GM12878 (cell line): ENCODE measurements around the gene TAF1L. TPM values are rescaled to one million over a fixed set of nuclear protein-coding genes. Genes with fewer than 3 reads are reported as not detected.

Source experiments
- ATAC-seq: fragments of 200-7000 bp; cut with Tn5 transposase; 3 replicates; pipeline ENCODE4 v1.9.1; 2020; ENCODE audit warnings: mild to moderate bottlenecking, moderate library complexity
- BruUV-seq: library from RNA; stranded (reverse); fragments of 400-500 nt; replicated peaks from 2 replicates; lab custom pipeline; 2021; lab: Mats Ljungman, UMichigan
- CTCF ChIA-PET: fragments of 300-600 bp; sonication (Branson Sonifier 250); formaldehyde crosslinking; extraction: SDS; loops from one replicate; lab custom pipeline; 2021; ENCODE audit warnings: inconsistent platforms; lab: Yijun Ruan, JAX
- POLR2A ChIA-PET: fragments of 350-600 bp; formaldehyde crosslinking; extraction: SDS; loops from one replicate; lab custom pipeline; 2021; ENCODE audit warnings: inconsistent platforms; lab: Charles Lee
- RAD21 ChIA-PET: fragments of 300-600 bp; sonication (Branson Sonifier 250); formaldehyde crosslinking; loops from one replicate; lab custom pipeline; 2023; ENCODE audit warnings: antibody characterized with exemption; ENCODE audit not compliant: unreplicated experiment; lab: Charles Lee
- SMC1A ChIA-PET: fragments of 300-600 bp; sonication (Branson Sonifier 250); formaldehyde crosslinking; loops from one replicate; lab custom pipeline; 2023; ENCODE audit not compliant: unreplicated experiment, uncharacterized antibody; lab: Charles Lee
- DNase-seq: peaks from one replicate; pipeline ENCODE4 v3.0.0-alpha.2; 2011; ENCODE audit warnings: low read depth, low spot score
- FAIRE-seq: peaks from 3 replicates; lab custom pipeline; 2011; peaks lifted over from hg19 to GRCh38; lab: Jason Lieb, UNC
- H2AFZ ChIP-seq: 2 replicates; pipeline ENCODE4 v1.6.0; 2011; ENCODE audit warnings: low read depth, low read length, control low read depth; ENCODE audit not compliant: control insufficient read depth
- H3K27ac ChIP-seq: 2 replicates; pipeline ENCODE4 v1.5.1; 2011; ENCODE audit warnings: control low read depth; ENCODE audit not compliant: control insufficient read depth, insufficient read depth
- H3K27me3 ChIP-seq, 2 experiments: replicated peaks in 1 of 2; 2 replicates each; pipeline versions ENCODE4 v1.6.0 to v1.6.1; 2011; ENCODE audit warnings: low read length in 1 of 2; ENCODE audit not compliant: control insufficient read depth in 2 of 2, insufficient read depth in 2 of 2
- H3K36me3 ChIP-seq, 2 experiments: 2 replicates each; pipeline ENCODE4 v1.5.1; 2011; ENCODE audit warnings: low read length in 1 of 2; ENCODE audit not compliant: control insufficient read depth in 2 of 2, insufficient read depth in 2 of 2
- H3K4me1 ChIP-seq: 2 replicates; pipeline ENCODE4 v1.6.1; 2011; ENCODE audit warnings: mild to moderate bottlenecking, low read length, moderate library complexity, mixed read lengths; ENCODE audit not compliant: control insufficient read depth, insufficient read depth
- H3K4me2 ChIP-seq: 2 replicates; pipeline ENCODE4 v1.6.0; 2011; ENCODE audit warnings: control low read depth; ENCODE audit not compliant: control insufficient read depth, insufficient read depth
- H3K4me3 ChIP-seq: fragments of 200-600 bp; sonication (generic); 2 replicates; pipeline ENCODE4 v1.5.1; 2016
- H3K79me2 ChIP-seq: 2 replicates; pipeline ENCODE4 v1.6.0; 2011; ENCODE audit warnings: low read length; ENCODE audit not compliant: control insufficient read depth, insufficient read depth
- H3K9ac ChIP-seq: 2 replicates; pipeline ENCODE4 v1.8.0; 2011; ENCODE audit warnings: low read length, control low read depth, mixed read lengths; ENCODE audit not compliant: control insufficient read depth, insufficient read depth
- H3K9me3 ChIP-seq: replicated peaks from 3 replicates; pipeline ENCODE4 v1.5.1; 2011; ENCODE audit warnings: mild to moderate bottlenecking, low read length; ENCODE audit not compliant: control insufficient read depth, insufficient read depth
- H4K20me1 ChIP-seq: 2 replicates; pipeline ENCODE4 v1.6.0; 2011; ENCODE audit not compliant: control insufficient read depth, insufficient read depth
- ASH2L ChIP-seq: fragments of 300-600, 200-600 bp; sonication (generic); IDR thresholded peaks from 2 replicates; pipeline ENCODE4 v1.6.1; 2017; ENCODE audit warnings: low read depth, mild to moderate bottlenecking, borderline replicate concordance
- BHLHE40 ChIP-seq, 2 experiments: fragments of 450-650 bp in 1 of 2; IDR thresholded peaks; 2 replicates each; pipeline ENCODE4 v1.6.1; 2011 to 2017; ENCODE audit warnings: low read depth in 2 of 2, borderline replicate concordance in 1 of 2, improper control_type of control experiment in 1 of 2, low read length in 1 of 2, mild to moderate bottlenecking in 1 of 2
- ETV6 ChIP-seq, 2 experiments: fragments of 450-650 bp in 1 of 2; IDR thresholded peaks in 1 of 2; conservative IDR thresholded peaks in 1 of 2; 2 replicates each; pipeline ENCODE4 v1.6.1; 2014; ENCODE audit warnings: antibody characterized with exemption in 1 of 2, borderline replicate concordance in 1 of 2, low read depth in 1 of 2, mild to moderate bottlenecking in 1 of 2, moderate library complexity in 1 of 2
- IRF4 ChIP-seq: IDR thresholded peaks from 2 replicates; pipeline ENCODE4 v1.6.1; 2011; ENCODE audit warnings: low read depth, low read length
- MYB ChIP-seq: fragments of 150-350 bp; IDR thresholded peaks from 2 replicates; pipeline ENCODE4 v1.6.1; 2014; ENCODE audit warnings: mild to moderate bottlenecking, low read depth, low read length, borderline replicate concordance
- NFXL1 ChIP-seq: fragments of 450-650 bp; IDR thresholded peaks from 2 replicates; pipeline ENCODE4 v1.6.1; 2017; ENCODE audit warnings: antibody characterized with exemption, mild to moderate bottlenecking, borderline replicate concordance
- PAX8 ChIP-seq: fragments of 450-650 bp; IDR thresholded peaks from 2 replicates; pipeline ENCODE4 v1.6.1; 2017; ENCODE audit warnings: mild to moderate bottlenecking, moderate library complexity
- SREBF2 ChIP-seq: IDR thresholded peaks from 2 replicates; pipeline ENCODE4 v1.6.1; 2012; ENCODE audit warnings: mild to moderate bottlenecking, low read length
- ZNF274 ChIP-seq: IDR thresholded peaks from one replicate; pipeline ENCODE4 v1.8.0; 2011; ENCODE audit not compliant: insufficient read length, insufficient read depth
- ZZZ3 ChIP-seq: IDR thresholded peaks from 2 replicates; pipeline ENCODE4 v1.6.1; 2011; ENCODE audit warnings: low read depth; ENCODE audit not compliant: control insufficient read depth, insufficient read length
- WGBS: methylation state at CpG from one replicate; pipeline ENCODE4 v1.1.6; 2016; ENCODE audit warnings: low lambda C conversion rate; ENCODE audit not compliant: insufficient replicate concordance, insufficient coverage; ENCODE audit errors: missing lambda C conversion rate; 5-methylcytosine and 5-hydroxymethylcytosine counted together
- in situ Hi-C: fragments of 300-500 bp; cut with MboI; formaldehyde crosslinking; loops from 9 replicates; pipeline ENCODE4 v1.14.3; 2018; ENCODE audit warnings: mixed read lengths
- intact Hi-C: fragments of 100-400 bp; cut with micrococcal nuclease; formaldehyde crosslinking; loops from one replicate; pipeline ENCODE4 v1.14.2; 2022; ENCODE audit not compliant: unreplicated experiment
- polyA plus RNA-seq, 11 experiments: library from polyadenylated mRNA; depleted of rRNA in 4 of 11; unstranded in 6 of 11; stranded (reverse) in 5 of 11; fragments of >200 nt; fragmentation: Nextera tagmentation in 4 of 11; fragmentation: Illumina TruSeq in 1 of 11; extraction: Ambion mirVana in 4 of 11; extraction: Trizol in 1 of 11; gene quantifications; 1 replicate in 1 of 11; 2 replicates in 10 of 11; pipeline versions ENCODE4 v1.2.1 to v1.2.3, GENCODE V29; 2011 to 2016; ENCODE audit warnings: inconsistent platforms in 2 of 11, missing spikeins in 2 of 11, low read depth in 1 of 11
- total RNA-seq, 4 experiments: library from RNA; depleted of rRNA in 3 of 4; stranded (reverse); fragments of >200 nt in 3 of 4; fragmentation: Illumina TruSeq in 1 of 4; extraction: Trizol in 1 of 4; gene quantifications; 2 replicates each; pipeline versions ENCODE4 v1.2.1 to v1.2.3, GENCODE V29; 2013 to 2021

The TAF1L gene
- total and polyA plus RNA-seq, 10 of the 15 experiments (the other 5 are each of a cell fraction or from before 2014, with no cell fraction given): under 0.01 to 0.03 (median 0.01) TPM; not detected in 6

GRCh38 chr9:32618261-32618660 lies 17.2 kb downstream of the TAF1L start:
- H3K4me1 ChIP-seq: no peaks in the 10 kb centered on the region
- ChIA-PET POLR2A (interaction anchor here (0.5 to 0.6 kb wide), 2 partner anchors 77 to 353 kb away, joined by 3 to 4 read pairs; no protein-coding TSS in a partner anchor), SMC1A (no interaction called here), CTCF (interaction anchor here (1.3 to 1.8 kb wide), 2 partner anchors 37 to 39 kb away, joined by 5 read pairs; no protein-coding TSS in a partner anchor), RAD21 (no interaction called here)
- FAIRE-seq (no peak), ATAC-seq (no peak), DNase-seq (no peak)
- no peak overlapping the region for H3K9ac ChIP-seq
- intact Hi-C loops: no loop called here
- no peaks in the 10 kb centered on the region for H3K36me3 ChIP-seq
- no peak overlapping the region for H2AFZ ChIP-seq
- WGBS: 27% methylated on average over 5 of the region's 5 CpGs
- no peak overlapping the region for H3K4me2 ChIP-seq
- no peaks in the 10 kb centered on the region; a peak in 1 of 4 replicates for H3K27me3 ChIP-seq
- no peak overlapping the region for H3K4me3 ChIP-seq
- no peak for TF ChIP-seq ZZZ3
- TF ChIP-seq NFXL1: no peak
- TF ChIP-seq BHLHE40 (IDR thresholded peaks at IDR 0.05; ENCODE audit: borderline replicate concordance in 1 of 2, low read depth in 2 of 2, low read length in 1 of 2): no peak
- no peak for TF ChIP-seq ZNF274
- H3K79me2 ChIP-seq: no peaks in the 10 kb centered on the region
- no peak overlapping the region for H3K27ac ChIP-seq
- H4K20me1 ChIP-seq: no peaks in the 10 kb centered on the region
- H3K9me3 ChIP-seq: no peaks in the 10 kb centered on the region
- in situ Hi-C loops: no loop called here
- no TSS peak for BruUV-seq

GRCh38 chr9:32606811-32607210 lies 28.7 kb downstream of the TAF1L start:
- DNase-seq: no peak
- H3K9ac ChIP-seq: no peak overlapping the region
- no peaks in the 10 kb centered on the region for H4K20me1 ChIP-seq
- no peak for ATAC-seq
- no peak overlapping the region for H3K4me3 ChIP-seq
- in situ Hi-C loops: no loop called here
- no peak for FAIRE-seq
- RAD21 ChIA-PET: no interaction called here
- SMC1A ChIA-PET: no interaction called here
- peaks cover 3% of the 10 kb centered on the region for H3K4me1 ChIP-seq
- H3K4me2 ChIP-seq: no peak overlapping the region
- WGBS: 0% methylated on average over 2 of the region's 2 CpGs
- BruUV-seq: no TSS peak
- no peak overlapping the region for H2AFZ ChIP-seq
- no peaks in the 10 kb centered on the region for H3K79me2 ChIP-seq
- H3K36me3 ChIP-seq: no peaks in the 10 kb centered on the region
- no peak for TF ChIP-seq IRF4
- TF ChIP-seq MYB: no peak
- TF ChIP-seq ASH2L: no peak
- no peak for TF ChIP-seq ETV6 (conservative IDR thresholded peaks at IDR 0.05 in 1 of 2, IDR thresholded peaks at IDR 0.05 in 1 of 2; ENCODE audit: borderline replicate concordance in 1 of 2, low read depth in 1 of 2)
- TF ChIP-seq SREBF2: no peak
- no peak for TF ChIP-seq PAX8
- CTCF ChIA-PET: interaction anchor here (1.6 to 4.1 kb wide), 3 partner anchors 10 to 26 kb away, joined by 4 to 21 read pairs (median 14); no protein-coding TSS in a partner anchor
- H3K27ac ChIP-seq: no peak overlapping the region
- H3K9me3 ChIP-seq: no peaks in the 10 kb centered on the region
- H3K27me3 ChIP-seq: no peaks in the 10 kb centered on the region; a peak in 1 of 4 replicates
- intact Hi-C loops: no loop called here
- POLR2A ChIA-PET: interaction anchor here (0.6 kb wide), 1 partner anchor 394 kb away, joined by 6 read pairs; no protein-coding TSS in a partner anchor
